Keratinocyte (primary cell): Measurements from ENCODE around the gene ZCCHC10. TPM values are rescaled to one million over a fixed set of nuclear protein-coding genes. Genes with fewer than 3 reads are reported as not detected.

ENCODE experiments used
- DNase-seq: peaks from one replicate; pipeline ENCODE4 v3.0.0-alpha.2; 2011; ENCODE audit warnings: low read depth, missing footprints, low spot score
- FAIRE-seq: peaks from 2 replicates; lab custom pipeline; 2011; peaks lifted over from hg19 to GRCh38; lab: Jason Lieb, UNC
- H2AFZ ChIP-seq: 2 replicates; pipeline ENCODE4 v1.6.0; 2012; ENCODE audit warnings: low read length, control low read depth, inconsistent platforms; ENCODE audit not compliant: control insufficient read depth
- H3K27ac ChIP-seq: 2 replicates; pipeline ENCODE4 v1.5.1; 2011; ENCODE audit warnings: low read length; ENCODE audit not compliant: control insufficient read depth, insufficient read depth
- H3K27me3 ChIP-seq: 3 replicates; pipeline ENCODE4 v1.6.0; 2011; ENCODE audit warnings: low read length; ENCODE audit not compliant: control insufficient read depth, insufficient read depth; ENCODE audit errors: extremely low read depth
- H3K36me3 ChIP-seq, 2 experiments: 2 replicates in 1 of 2; 3 replicates in 1 of 2; pipeline ENCODE4 v1.5.1; 2011; ENCODE audit warnings: low read length in 2 of 2, mild to moderate bottlenecking in 1 of 2; ENCODE audit not compliant: control insufficient read depth in 2 of 2, insufficient read depth in 2 of 2; ENCODE audit errors: extremely low read depth in 1 of 2
- H3K4me1 ChIP-seq: 3 replicates; pipeline ENCODE4 v1.5.1; 2011; ENCODE audit warnings: low read length; ENCODE audit not compliant: control insufficient read depth, insufficient read depth; ENCODE audit errors: extremely low read depth
- H3K4me2 ChIP-seq: 3 replicates; pipeline ENCODE4 v1.6.0; 2011; ENCODE audit warnings: low read depth, low read length; ENCODE audit not compliant: control insufficient read depth, insufficient read depth; ENCODE audit errors: extremely low read depth
- H3K4me3 ChIP-seq, 3 experiments: fragments of 200-600 bp in 1 of 3; sonication (generic) in 1 of 3; 2 replicates in 2 of 3; 3 replicates in 1 of 3; pipeline ENCODE4 v1.5.1; 2011 to 2016; ENCODE audit warnings: low read length in 3 of 3, mild to moderate bottlenecking in 3 of 3, control low read depth in 2 of 3, inconsistent platforms in 1 of 3, low read depth in 1 of 3, mixed read lengths in 1 of 3, mixed run types in 1 of 3, moderate library complexity in 1 of 3; ENCODE audit not compliant: control insufficient read depth in 2 of 3, insufficient read depth in 2 of 3; ENCODE audit errors: extremely low read depth in 1 of 3
- H3K79me2 ChIP-seq: 2 replicates; pipeline ENCODE4 v1.6.0; 2012; ENCODE audit warnings: low read length; ENCODE audit not compliant: control insufficient read depth, insufficient read depth
- H3K9ac ChIP-seq: 3 replicates; pipeline ENCODE4 v1.6.0; 2011; ENCODE audit warnings: low read length; ENCODE audit not compliant: control insufficient read depth, insufficient read depth; ENCODE audit errors: extremely low read depth
- H3K9me1 ChIP-seq: 3 replicates; pipeline ENCODE4 v1.6.0; 2011; ENCODE audit warnings: low read length; ENCODE audit not compliant: control insufficient read depth, insufficient read depth; ENCODE audit errors: extremely low read depth
- H3K9me3 ChIP-seq: 2 replicates; pipeline ENCODE4 v1.5.1; 2012; ENCODE audit warnings: low read depth, low read length; ENCODE audit not compliant: control insufficient read depth
- H4K20me1 ChIP-seq: 3 replicates; pipeline ENCODE4 v1.6.0; 2011; ENCODE audit warnings: low read length; ENCODE audit not compliant: control insufficient read depth, insufficient read depth; ENCODE audit errors: extremely low read depth
- CTCF ChIP-seq, 3 experiments: IDR thresholded peaks in 1 of 3; conservative IDR thresholded peaks in 1 of 3; optimal IDR thresholded peaks in 1 of 3; 2 replicates in 2 of 3; 3 replicates in 1 of 3; pipeline versions ENCODE3 to v1.5.1; 2011; ENCODE audit warnings: low read length in 3 of 3, mild to moderate bottlenecking in 3 of 3, moderate library complexity in 2 of 3, control low read depth in 1 of 3, inconsistent platforms in 1 of 3; ENCODE audit not compliant: insufficient read depth in 2 of 3; ENCODE audit errors: extremely low read depth in 1 of 3
- EZH2 ChIP-seq: IDR thresholded peaks from one replicate; pipeline ENCODE4 v1.6.1; 2012; ENCODE audit warnings: inconsistent platforms, mild to moderate bottlenecking, low read length, moderate library complexity
- dilution Hi-C: fragments of 300-500 bp; cut with MboI; formaldehyde crosslinking; loops from one replicate; pipeline ENCODE4 v1.7.0; 2020; ENCODE audit warnings: low sequenced_read_pairs; ENCODE audit not compliant: extremely low pct_ligation_motif_present
- polyA plus RNA-seq, 5 experiments: library from polyadenylated mRNA; depleted of rRNA in 3 of 5; stranded (reverse) in 3 of 5; stranded (forward) in 1 of 5; unstranded in 1 of 5; fragments of >200 nt; gene quantifications; 1 replicate in 1 of 5; 2 replicates in 3 of 5; 3 replicates in 1 of 5; pipeline versions ENCODE4 v1.2.1 to v1.2.3, GENCODE V29; 2011 to 2012; ENCODE audit warnings: missing spikeins in 2 of 5, low read depth in 1 of 5, low replicate concordance in 1 of 5

Gene ZCCHC10
- polyA plus RNA-seq, 1 donor (not counting 4 experiments of a cell fraction or from before 2014, with no cell fraction given) = 38.5 TPM

GRCh38 chr5:132953710-132954109 is 72.6 kb downstream of the ZCCHC10 start:
- H3K4me3 ChIP-seq = no peak overlapping the region
- H3K9me1 ChIP-seq = peaks cover 5% of the 10 kb centered on the region
- H2AFZ ChIP-seq = no peak overlapping the region
- H3K27ac ChIP-seq = no peak overlapping the region
- H3K9me3 ChIP-seq = no peaks in the 10 kb centered on the region
- H3K27me3 ChIP-seq = no peaks in the 10 kb centered on the region
- H3K4me2 ChIP-seq = no peak overlapping the region
- DNase-seq = no peak
- FAIRE-seq = no peak
- dilution Hi-C loops = no loop called here
- no peaks in the 10 kb centered on the region for H3K4me1 ChIP-seq
- H3K79me2 ChIP-seq = peaks cover 93% of the 10 kb centered on the region
- no peak overlapping the region for H3K9ac ChIP-seq
- peaks cover 13% of the 10 kb centered on the region for H4K20me1 ChIP-seq
- TF ChIP-seq CTCF (optimal IDR thresholded peaks at IDR 0.05 in 1 of 3, IDR thresholded peaks at IDR 0.05 in 1 of 3, conservative IDR thresholded peaks at IDR 0.05 in 1 of 3; ENCODE audit: extremely low read depth in 1 of 3, insufficient read depth in 2 of 3, low read length in 3 of 3) = no peak
- no peak for TF ChIP-seq EZH2
- peaks cover 5 to 8% of the 10 kb centered on the region in 2 experiments for H3K36me3 ChIP-seq

DNA sequence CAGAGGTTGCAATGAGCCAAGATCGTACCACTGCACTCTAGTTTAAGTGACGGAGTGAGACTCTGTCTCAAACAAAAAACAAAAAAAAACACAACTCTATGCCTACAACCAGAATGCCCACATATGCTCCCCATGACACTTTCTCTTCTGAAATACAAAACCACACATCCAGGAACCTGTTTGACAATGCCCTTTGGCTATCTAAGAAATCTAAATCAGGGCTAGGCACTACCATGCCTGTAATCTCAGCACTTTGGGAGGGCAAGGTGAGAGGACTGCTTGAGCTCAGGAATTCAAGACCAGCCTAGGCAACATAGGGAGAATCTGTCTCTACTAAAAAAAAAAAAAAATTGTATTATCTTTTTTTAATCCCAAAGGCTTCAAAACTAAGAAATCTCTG is 73.5 kb downstream of the ZCCHC10 start:
- dilution Hi-C loops = no loop called here
- no peak for DNase-seq
- peaks cover 5% of the 10 kb centered on the region for H3K9me1 ChIP-seq
- H2AFZ ChIP-seq = no peak overlapping the region
- H3K27me3 ChIP-seq = no peaks in the 10 kb centered on the region
- peaks cover 5 to 8% of the 10 kb centered on the region in 2 experiments for H3K36me3 ChIP-seq
- H3K4me2 ChIP-seq = no peak overlapping the region
- peaks cover 13% of the 10 kb centered on the region for H4K20me1 ChIP-seq
- no peak for FAIRE-seq
- H3K4me3 ChIP-seq = no peak overlapping the region
- no peaks in the 10 kb centered on the region for H3K9me3 ChIP-seq
- no peak overlapping the region for H3K9ac ChIP-seq
- no peak overlapping the region for H3K27ac ChIP-seq
- peaks cover 91% of the 10 kb centered on the region for H3K79me2 ChIP-seq
- H3K4me1 ChIP-seq = peaks cover 7% of the 10 kb centered on the region
- TF ChIP-seq EZH2 = no peak
- no peak for TF ChIP-seq CTCF (optimal IDR thresholded peaks at IDR 0.05 in 1 of 3, IDR thresholded peaks at IDR 0.05 in 1 of 3, conservative IDR thresholded peaks at IDR 0.05 in 1 of 3; ENCODE audit: extremely low read depth in 1 of 3, insufficient read depth in 2 of 3, low read length in 3 of 3)
